Fibroblast of villous mesenchyme (primary cell): ENCODE results near the gene BCAT1. TPM values are rescaled to one million over a fixed set of nuclear protein-coding genes. Genes with fewer than 3 reads are reported as not detected.
A peak's percentile ranks its signal among the peaks of the same experiment; 100 is the strongest.

Source experiments
- DNase-seq: peaks from one replicate; pipeline ENCODE4 v3.0.0-alpha.2; 2010; ENCODE audit warnings: low read depth
- H3K4me3 ChIP-seq: 2 replicates; pipeline ENCODE4 v1.5.1; 2011; ENCODE audit warnings: low read depth, mild to moderate bottlenecking, low read length
- total RNA-seq: library from RNA; depleted of rRNA; stranded (reverse); fragments of >200 nt; gene quantifications from 2 replicates; pipeline ENCODE4 v1.2.3, GENCODE V29; 2012
- TF ChIP-seq, protein P1 (sequence below): IDR thresholded peaks from 2 replicates; pipeline ENCODE4 v1.5.1; 2012; ENCODE audit warnings: low read depth, mild to moderate bottlenecking, low read length; ENCODE audit not compliant: insufficient read depth

BCAT1 gene
- total RNA-seq, 1 donor = 199 TPM

DNA sequence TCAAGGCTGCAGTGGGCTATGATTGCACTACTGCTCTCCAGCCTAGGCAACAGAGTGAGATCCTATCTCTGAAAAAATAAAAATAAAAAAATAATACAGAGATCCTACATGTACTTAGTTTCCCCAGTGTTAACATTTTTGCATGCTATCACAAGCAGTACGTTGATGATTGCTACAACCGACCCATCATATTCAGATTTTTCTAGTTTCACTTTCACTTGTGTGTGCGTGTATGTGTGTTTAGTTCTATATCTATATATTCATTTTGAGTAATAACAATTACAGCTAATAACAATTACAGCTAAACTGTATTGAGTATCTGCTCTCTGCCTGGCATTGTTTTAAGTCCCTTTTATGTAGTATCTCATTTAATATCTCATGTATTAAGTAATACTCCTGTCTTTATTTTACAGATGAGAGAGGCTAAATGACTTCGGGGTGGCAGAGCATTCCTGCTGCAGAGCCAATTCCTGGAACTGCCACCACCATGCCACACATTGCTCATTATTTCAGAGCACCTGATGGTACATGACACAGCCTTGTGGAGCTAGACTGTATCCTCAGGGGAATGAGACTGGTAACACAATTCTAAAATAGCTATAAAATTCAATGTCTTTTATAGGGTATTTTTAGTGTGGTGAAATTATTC lies 153.1 kb downstream of the BCAT1 start:
- H3K4me3 ChIP-seq = peak overlapping the region; percentile 41
- TF ChIP-seq, protein P1, sequence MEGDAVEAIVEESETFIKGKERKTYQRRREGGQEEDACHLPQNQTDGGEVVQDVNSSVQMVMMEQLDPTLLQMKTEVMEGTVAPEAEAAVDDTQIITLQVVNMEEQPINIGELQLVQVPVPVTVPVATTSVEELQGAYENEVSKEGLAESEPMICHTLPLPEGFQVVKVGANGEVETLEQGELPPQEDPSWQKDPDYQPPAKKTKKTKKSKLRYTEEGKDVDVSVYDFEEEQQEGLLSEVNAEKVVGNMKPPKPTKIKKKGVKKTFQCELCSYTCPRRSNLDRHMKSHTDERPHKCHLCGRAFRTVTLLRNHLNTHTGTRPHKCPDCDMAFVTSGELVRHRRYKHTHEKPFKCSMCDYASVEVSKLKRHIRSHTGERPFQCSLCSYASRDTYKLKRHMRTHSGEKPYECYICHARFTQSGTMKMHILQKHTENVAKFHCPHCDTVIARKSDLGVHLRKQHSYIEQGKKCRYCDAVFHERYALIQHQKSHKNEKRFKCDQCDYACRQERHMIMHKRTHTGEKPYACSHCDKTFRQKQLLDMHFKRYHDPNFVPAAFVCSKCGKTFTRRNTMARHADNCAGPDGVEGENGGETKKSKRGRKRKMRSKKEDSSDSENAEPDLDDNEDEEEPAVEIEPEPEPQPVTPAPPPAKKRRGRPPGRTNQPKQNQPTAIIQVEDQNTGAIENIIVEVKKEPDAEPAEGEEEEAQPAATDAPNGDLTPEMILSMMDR = no peak
- DNase-seq = peak; percentile 46

DNA sequence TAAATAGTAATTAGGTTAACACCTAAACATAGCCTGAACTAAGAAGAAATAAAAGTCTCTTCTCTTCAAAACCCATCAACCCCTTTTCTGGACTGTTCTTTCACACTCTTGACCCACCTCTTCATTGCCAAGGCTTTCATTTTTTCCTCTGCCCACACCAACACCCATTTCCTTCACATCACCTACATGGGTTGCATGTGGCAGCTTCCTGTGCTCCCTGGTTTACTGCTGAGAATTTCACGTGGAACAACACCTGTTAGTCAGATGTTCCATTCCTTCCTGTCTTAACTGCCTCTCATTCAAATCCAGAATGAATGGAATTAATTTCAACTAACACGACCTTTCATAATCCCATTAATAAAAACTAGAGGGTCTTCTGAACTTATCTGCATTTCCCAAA lies 157.3 kb downstream of the BCAT1 start:
- TF ChIP-seq, protein P1 = no peak
- no peak overlapping the region for H3K4me3 ChIP-seq
- DNase-seq = no peak

DNA sequence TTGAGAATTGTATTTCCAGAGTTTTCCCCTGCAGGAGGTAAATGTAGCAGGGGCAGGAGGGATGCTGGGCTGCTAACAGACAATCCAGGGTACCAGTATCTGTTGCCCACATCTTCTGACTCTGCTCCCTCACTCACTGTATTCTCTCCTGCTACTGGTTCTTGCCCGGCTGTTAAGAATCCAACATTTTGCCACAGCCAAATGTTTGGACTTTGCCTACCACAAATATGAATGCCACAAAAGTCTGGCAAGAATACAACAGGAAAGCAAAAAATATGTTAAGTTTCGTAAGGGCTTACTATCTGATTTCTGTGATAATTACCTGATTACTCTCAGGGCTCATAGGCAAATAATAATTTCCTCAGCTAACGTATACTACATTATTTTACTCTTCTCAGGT lies 160.0 kb downstream of the BCAT1 start:
- H3K4me3 ChIP-seq = no peak overlapping the region
- DNase-seq = peak; percentile 18
- TF ChIP-seq, protein P1 = no peak

DNA sequence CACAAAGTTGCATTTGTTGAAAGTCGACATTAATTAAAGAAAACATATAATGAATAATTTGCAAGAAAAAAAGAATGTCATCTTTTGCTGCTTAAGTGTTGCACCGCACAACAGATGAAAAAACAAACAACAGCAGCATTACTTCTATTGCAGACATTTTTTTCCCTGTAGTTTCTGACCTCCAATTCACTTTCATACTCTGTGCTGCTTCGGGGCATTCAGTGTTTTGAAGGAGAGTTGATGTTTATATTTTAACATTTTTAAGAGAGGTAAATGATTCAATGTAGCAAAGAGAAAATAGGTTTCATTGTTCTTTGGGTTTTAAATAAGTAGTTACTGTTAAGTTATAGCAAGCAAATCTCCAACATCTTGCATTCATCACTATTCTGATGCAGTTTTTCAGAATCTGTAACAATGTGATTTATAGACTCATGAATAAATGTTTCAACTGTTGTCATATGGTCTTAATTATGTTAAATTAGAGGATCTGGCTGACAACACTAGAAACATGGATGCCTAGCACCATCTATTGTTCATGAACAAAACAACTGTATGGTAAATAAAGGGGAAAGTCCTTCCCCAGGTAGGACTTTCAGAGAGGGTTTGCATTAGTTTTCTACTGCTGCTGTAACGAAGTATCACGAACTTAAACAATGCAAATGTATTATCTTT lies 168.1 kb downstream of the BCAT1 start:
- no peak overlapping the region for H3K4me3 ChIP-seq
- TF ChIP-seq, protein P1 = peak; percentile 41
- DNase-seq = peak; percentile 55

DNA sequence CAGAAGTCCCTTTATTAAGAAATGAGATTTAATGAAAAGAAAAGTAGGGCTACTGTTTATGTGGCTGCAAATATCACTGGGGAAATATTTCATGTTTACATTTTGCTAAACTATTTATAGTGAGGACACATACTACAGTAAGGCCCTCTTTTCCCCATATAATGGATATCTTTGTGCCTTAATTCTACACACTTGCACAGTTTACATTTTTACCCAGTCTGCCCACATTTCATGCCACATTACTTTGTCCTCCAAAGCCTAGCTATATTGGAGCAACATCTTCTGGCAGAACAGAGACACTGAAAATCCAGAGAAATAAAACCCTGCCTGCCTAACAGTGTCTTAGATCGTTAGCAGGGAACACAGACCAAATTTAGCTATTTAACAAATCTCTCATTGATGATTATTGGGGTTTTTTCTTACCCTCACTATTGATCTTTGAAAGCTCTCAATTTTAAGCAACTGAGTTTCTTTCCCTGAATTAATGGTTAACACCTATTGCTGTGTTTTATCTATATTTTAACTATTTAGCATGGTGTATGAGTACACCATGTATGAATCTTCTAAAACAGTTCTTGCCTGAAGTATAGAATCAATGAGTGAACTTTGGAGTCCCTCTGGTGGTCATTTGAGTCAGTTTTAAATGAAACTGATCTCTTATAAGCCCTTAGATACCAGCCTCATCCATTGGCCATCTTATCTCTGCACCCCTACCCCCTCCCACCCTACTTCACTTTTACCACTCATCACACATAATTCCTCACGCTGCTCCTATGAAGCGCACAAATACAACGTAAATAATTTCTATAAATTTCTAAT lies 170.2 kb downstream of the BCAT1 start:
- no peak overlapping the region for H3K4me3 ChIP-seq
- DNase-seq = peak; percentile 77
- TF ChIP-seq, protein P1 = peak; percentile 61

DNA sequence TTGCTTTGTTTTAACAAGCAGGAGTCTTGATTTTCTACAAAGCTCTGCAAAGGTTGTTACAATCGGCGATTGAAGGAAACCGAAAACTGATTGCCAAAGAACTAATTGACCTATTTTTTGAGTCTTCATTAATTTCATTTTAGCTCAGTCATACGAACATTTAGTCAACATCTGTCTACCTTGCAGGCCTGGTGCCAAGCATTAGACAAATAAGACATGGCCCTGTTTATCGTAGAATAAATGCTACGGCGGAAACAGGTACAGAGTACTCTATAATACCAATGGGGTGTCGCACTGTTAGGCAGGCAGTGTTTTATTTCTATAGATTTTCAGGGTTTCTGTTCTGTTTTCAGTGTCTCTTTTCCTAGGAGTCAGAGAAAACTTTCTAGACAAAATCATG lies 171.5 kb downstream of the BCAT1 start:
- TF ChIP-seq, protein P1 = no peak
- no peak overlapping the region for H3K4me3 ChIP-seq
- DNase-seq = no peak
